ENCODE data around the gene PVALEF. TPM values are rescaled to one million over a fixed set of nuclear protein-coding genes. Genes with fewer than 3 reads are reported as not detected.

The PVALEF gene
- total RNA-seq, 1 experiment from 2014 or later: not detected

- Histone ChIP-seq H3K27ac (ENCODE audit: insufficient read length, low read depth, low read length) (no peak overlapping the region), H3K9me3 (ENCODE audit: control insufficient read depth, low read depth, low read length) (no peaks in the 10 kb centered on the region), H3K14ac (ENCODE audit: insufficient read depth, low read length) (no peak overlapping the region), H3K23me2 (ENCODE audit: insufficient read length, low read depth, low read length, poor library complexity, severe bottlenecking) (no peaks in the 10 kb centered on the region), H3K27me3 (ENCODE audit: insufficient read depth, low read length) (no peaks in the 10 kb centered on the region), H4K91ac (ENCODE audit: insufficient read length, low read depth, low read length) (no peak overlapping the region), H3K4me1 (ENCODE audit: insufficient read depth, low read length) (no peaks in the 10 kb centered on the region), H3K56ac (ENCODE audit: insufficient read length, low read depth, low read length) (no peak overlapping the region), H4K5ac (ENCODE audit: insufficient read length, low read depth, low read length) (no peak overlapping the region), H3K4ac (ENCODE audit: low read depth, low read length) (no peak overlapping the region), H2BK20ac (ENCODE audit: low read depth, low read length, poor library complexity, severe bottlenecking) (no peak overlapping the region), H3K79me1 (ENCODE audit: insufficient read depth, low read depth, low read length, poor library complexity, severe bottlenecking) (no peaks in the 10 kb centered on the region), H3T11ph (ENCODE audit: low read length) (no peak overlapping the region), H3K23ac (ENCODE audit: insufficient read length, low read depth, low read length) (no peak overlapping the region), H2BK15ac (ENCODE audit: low read depth, low read length) (no peak overlapping the region), H3K4me2 (ENCODE audit: insufficient read depth, insufficient read length, low read length) (no peak overlapping the region), H3K79me2 (ENCODE audit: insufficient read depth, low read length) (no peaks in the 10 kb centered on the region), H3K9ac (ENCODE audit: extremely low read depth, insufficient read length, low read length) (no peak overlapping the region), H4K8ac (replicated peaks; ENCODE audit: insufficient read length, low read depth, low read length) (no peak overlapping the region), H2BK5ac (ENCODE audit: insufficient read length, low read length) (no peak overlapping the region), H3K18ac (ENCODE audit: insufficient read length, low read depth, low read length) (no peak overlapping the region), H2BK120ac (ENCODE audit: low read depth, low read length, poor library complexity, severe bottlenecking) (no peak overlapping the region), H2BK12ac (ENCODE audit: insufficient read length, low read depth, low read length) (no peak overlapping the region), H2AK5ac (ENCODE audit: insufficient read length, low read length) (no peak overlapping the region), H4K20me1 (ENCODE audit: control insufficient read depth, insufficient read depth, insufficient read length) (no peaks in the 10 kb centered on the region), H2AFZ (ENCODE audit: low read length) (no peak overlapping the region)
- Mint-ChIP-seq H3K4me1 (peaks cover 2 to 4% of the 10 kb centered on the region in 2 experiments; a peak in 1 of 4 replicates), H3K4me3 (no peak overlapping the region), H3K36me3 (ENCODE audit: insufficient read depth in 1 of 3, low read depth in 3 of 3) (peaks cover 0 to 6% (median 4%) of the 10 kb centered on the region in 3 experiments; a peak in 4 of 7 replicates), H3K27me3 (ENCODE audit: low read depth) (no peaks in the 10 kb centered on the region), H3K9me3 (no peaks in the 10 kb centered on the region), H3K27ac (0 out of 7 replicates have a peak overlapping the region, but pooled peaks of 1 of the 3 experiments have one; percentile 23)
- no peak for TF ChIP-seq CTCF (conservative IDR thresholded peaks at IDR 0.05)
- no peak for DNase-seq
- WGBS (ENCODE audit: extremely low coverage, insufficient read length, low lambda C conversion rate): no CpG with 5 or more reads among the region's 11 CpGs
Measured at GRCh38 chr17:81187120-81187519, 21.8 kb downstream of the PVALEF start.

Data from H9 (cell line).